Keratinocyte (primary cell): ENCODE data around the gene XRCC3. TPM values are rescaled to one million over a fixed set of nuclear protein-coding genes. Genes with fewer than 3 reads are reported as not detected.

Source experiments
- DNase-seq: peaks from one replicate; pipeline ENCODE4 v3.0.0-alpha.2; 2011; ENCODE audit warnings: low read depth, missing footprints, low spot score
- FAIRE-seq: peaks from 2 replicates; lab custom pipeline; 2011; peaks lifted over from hg19 to GRCh38; lab: Jason Lieb, UNC
- H2AFZ ChIP-seq: 2 replicates; pipeline ENCODE4 v1.6.0; 2012; ENCODE audit warnings: low read length, control low read depth, inconsistent platforms; ENCODE audit not compliant: control insufficient read depth
- H3K27ac ChIP-seq: 2 replicates; pipeline ENCODE4 v1.5.1; 2011; ENCODE audit warnings: low read length; ENCODE audit not compliant: control insufficient read depth, insufficient read depth
- H3K27me3 ChIP-seq: 3 replicates; pipeline ENCODE4 v1.6.0; 2011; ENCODE audit warnings: low read length; ENCODE audit not compliant: control insufficient read depth, insufficient read depth; ENCODE audit errors: extremely low read depth
- H3K36me3 ChIP-seq, 2 experiments: 2 replicates in 1 of 2; 3 replicates in 1 of 2; pipeline ENCODE4 v1.5.1; 2011; ENCODE audit warnings: low read length in 2 of 2, mild to moderate bottlenecking in 1 of 2; ENCODE audit not compliant: control insufficient read depth in 2 of 2, insufficient read depth in 2 of 2; ENCODE audit errors: extremely low read depth in 1 of 2
- H3K4me1 ChIP-seq: 3 replicates; pipeline ENCODE4 v1.5.1; 2011; ENCODE audit warnings: low read length; ENCODE audit not compliant: control insufficient read depth, insufficient read depth; ENCODE audit errors: extremely low read depth
- H3K4me2 ChIP-seq: 3 replicates; pipeline ENCODE4 v1.6.0; 2011; ENCODE audit warnings: low read depth, low read length; ENCODE audit not compliant: control insufficient read depth, insufficient read depth; ENCODE audit errors: extremely low read depth
- H3K4me3 ChIP-seq, 3 experiments: fragments of 200-600 bp in 1 of 3; sonication (generic) in 1 of 3; 2 replicates in 2 of 3; 3 replicates in 1 of 3; pipeline ENCODE4 v1.5.1; 2011 to 2016; ENCODE audit warnings: low read length in 3 of 3, mild to moderate bottlenecking in 3 of 3, control low read depth in 2 of 3, inconsistent platforms in 1 of 3, low read depth in 1 of 3, mixed read lengths in 1 of 3, mixed run types in 1 of 3, moderate library complexity in 1 of 3; ENCODE audit not compliant: control insufficient read depth in 2 of 3, insufficient read depth in 2 of 3; ENCODE audit errors: extremely low read depth in 1 of 3
- H3K79me2 ChIP-seq: 2 replicates; pipeline ENCODE4 v1.6.0; 2012; ENCODE audit warnings: low read length; ENCODE audit not compliant: control insufficient read depth, insufficient read depth
- H3K9ac ChIP-seq: 3 replicates; pipeline ENCODE4 v1.6.0; 2011; ENCODE audit warnings: low read length; ENCODE audit not compliant: control insufficient read depth, insufficient read depth; ENCODE audit errors: extremely low read depth
- H3K9me1 ChIP-seq: 3 replicates; pipeline ENCODE4 v1.6.0; 2011; ENCODE audit warnings: low read length; ENCODE audit not compliant: control insufficient read depth, insufficient read depth; ENCODE audit errors: extremely low read depth
- H3K9me3 ChIP-seq: 2 replicates; pipeline ENCODE4 v1.5.1; 2012; ENCODE audit warnings: low read depth, low read length; ENCODE audit not compliant: control insufficient read depth
- H4K20me1 ChIP-seq: 3 replicates; pipeline ENCODE4 v1.6.0; 2011; ENCODE audit warnings: low read length; ENCODE audit not compliant: control insufficient read depth, insufficient read depth; ENCODE audit errors: extremely low read depth
- CTCF ChIP-seq, 3 experiments: IDR thresholded peaks in 1 of 3; conservative IDR thresholded peaks in 1 of 3; optimal IDR thresholded peaks in 1 of 3; 2 replicates in 2 of 3; 3 replicates in 1 of 3; pipeline versions ENCODE3 to v1.5.1; 2011; ENCODE audit warnings: low read length in 3 of 3, mild to moderate bottlenecking in 3 of 3, moderate library complexity in 2 of 3, control low read depth in 1 of 3, inconsistent platforms in 1 of 3; ENCODE audit not compliant: insufficient read depth in 2 of 3; ENCODE audit errors: extremely low read depth in 1 of 3
- EZH2 ChIP-seq: IDR thresholded peaks from one replicate; pipeline ENCODE4 v1.6.1; 2012; ENCODE audit warnings: inconsistent platforms, mild to moderate bottlenecking, low read length, moderate library complexity
- dilution Hi-C: fragments of 300-500 bp; cut with MboI; formaldehyde crosslinking; loops from one replicate; pipeline ENCODE4 v1.7.0; 2020; ENCODE audit warnings: low sequenced_read_pairs; ENCODE audit not compliant: extremely low pct_ligation_motif_present
- polyA plus RNA-seq, 5 experiments: library from polyadenylated mRNA; depleted of rRNA in 3 of 5; stranded (reverse) in 3 of 5; stranded (forward) in 1 of 5; unstranded in 1 of 5; fragments of >200 nt; gene quantifications; 1 replicate in 1 of 5; 2 replicates in 3 of 5; 3 replicates in 1 of 5; pipeline versions ENCODE4 v1.2.1 to v1.2.3, GENCODE V29; 2011 to 2012; ENCODE audit warnings: missing spikeins in 2 of 5, low read depth in 1 of 5, low replicate concordance in 1 of 5

The XRCC3 gene
- polyA plus RNA-seq, 1 donor (not counting 4 experiments of a cell fraction or from before 2014, with no cell fraction given), result 21.0 TPM

- H4K20me1 ChIP-seq, result peaks cover 5% of the 10 kb centered on the region
- no peaks in the 10 kb centered on the region for H3K9me1 ChIP-seq
- no peak overlapping the region for H3K4me3 ChIP-seq
- H3K9ac ChIP-seq, result no peak overlapping the region
- H3K27me3 ChIP-seq, result no peaks in the 10 kb centered on the region
- no peak for FAIRE-seq
- no peak for DNase-seq
- H3K79me2 ChIP-seq, result peaks cover 2% of the 10 kb centered on the region
- H3K36me3 ChIP-seq, result peaks cover 43% of the 10 kb centered on the region in 2 experiments
- dilution Hi-C loops, result no loop called here
- H3K4me1 ChIP-seq, result peaks cover 2% of the 10 kb centered on the region
- TF ChIP-seq EZH2, result no peak
- no peak for TF ChIP-seq CTCF (optimal IDR thresholded peaks at IDR 0.05 in 1 of 3, IDR thresholded peaks at IDR 0.05 in 1 of 3, conservative IDR thresholded peaks at IDR 0.05 in 1 of 3; ENCODE audit: extremely low read depth in 1 of 3, insufficient read depth in 2 of 3, low read length in 3 of 3)
- no peak overlapping the region for H2AFZ ChIP-seq
- H3K4me2 ChIP-seq, result no peak overlapping the region
- no peak overlapping the region for H3K27ac ChIP-seq
- H3K9me3 ChIP-seq, result no peaks in the 10 kb centered on the region
Measured at GRCh38 chr14:103703433-103704385, 11.5 kb downstream of the XRCC3 start.

- Histone ChIP-seq H3K9me1 (no peaks in the 10 kb centered on the region), H3K9me3 (no peaks in the 10 kb centered on the region), H2AFZ (no peak overlapping the region), H3K27me3 (no peaks in the 10 kb centered on the region), H3K4me2 (no peak overlapping the region), H3K36me3 (peaks cover 40 to 48% of the 10 kb centered on the region in 2 experiments), H4K20me1 (peaks cover 9% of the 10 kb centered on the region), H3K79me2 (peaks cover 2% of the 10 kb centered on the region), H3K27ac (no peak overlapping the region), H3K9ac (no peak overlapping the region), H3K4me1 (peaks cover 10% of the 10 kb centered on the region), H3K4me3 (no peak overlapping the region)
- dilution Hi-C loops, result no loop called here
- no peak for DNase-seq
- TF ChIP-seq CTCF (optimal IDR thresholded peaks at IDR 0.05 in 1 of 3, IDR thresholded peaks at IDR 0.05 in 1 of 3, conservative IDR thresholded peaks at IDR 0.05 in 1 of 3; ENCODE audit: extremely low read depth in 1 of 3, insufficient read depth in 2 of 3, low read length in 3 of 3) (no peak), EZH2 (no peak)
- no peak for FAIRE-seq
Measured at GRCh38 chr14:103702497-103703432, 12.5 kb downstream of the XRCC3 start.
